ENCODE results near the gene B4GALNT3. TPM values are rescaled to one million over a fixed set of nuclear protein-coding genes. Genes with fewer than 3 reads are reported as not detected.

The B4GALNT3 gene
- total RNA-seq, 4 donors from 2014 or later: 0.20 to 1.9 (median 0.82) TPM

GRCh38 chr12:524167-524951 is 64.6 kb downstream of the B4GALNT3 start:
- in situ Hi-C loops (cut with MboI; ENCODE audit: low sequenced_read_pairs in 4 of 4): no loop called here
- Histone ChIP-seq H3K36me3 (no peaks in the 10 kb centered on the region), H3K4me1 (no peaks in the 10 kb centered on the region), H3K9me3 (no peaks in the 10 kb centered on the region), H3K27me3 (peaks cover 0 to 3% (median 0%) of the 10 kb centered on the region in 3 donors), H3K27ac (no peak overlapping the region), H3K4me3 (no peak overlapping the region)
- TF ChIP-seq CTCF (IDR thresholded peaks at IDR 0.05 in 4 of 5, conservative IDR thresholded peaks at IDR 0.05 in 1 of 5): no peak
- intact Hi-C loops (cut with DNase I; ENCODE audit: low total_unique reads): no loop called here
- DNase-seq (no peak), ATAC-seq (no peak)

- H3K4me3 ChIP-seq: no peak overlapping the region
- intact Hi-C loops (cut with DNase I; ENCODE audit: low total_unique reads): no loop called here
- H3K4me1 ChIP-seq: no peaks in the 10 kb centered on the region
- no peak overlapping the region for H3K27ac ChIP-seq
- no peak for TF ChIP-seq CTCF (IDR thresholded peaks at IDR 0.05 in 4 of 5, conservative IDR thresholded peaks at IDR 0.05 in 1 of 5)
- TF ChIP-seq POLR2A (IDR thresholded peaks at IDR 0.05): no peak
- in situ Hi-C loops (cut with MboI; ENCODE audit: low sequenced_read_pairs in 4 of 4): no loop called here
- ATAC-seq (no peak), DNase-seq (no peak)
- H3K36me3 ChIP-seq: no peaks in the 10 kb centered on the region
- no peaks in the 10 kb centered on the region for H3K9me3 ChIP-seq
- H3K27me3 ChIP-seq: peaks cover 0 to 2% (median 0%) of the 10 kb centered on the region in 3 donors
Observed at GRCh38 chr12:526089-526488, 66.3 kb downstream of the B4GALNT3 start.

- no peak for TF ChIP-seq POLR2A (IDR thresholded peaks at IDR 0.05)
- no peak for TF ChIP-seq CTCF (IDR thresholded peaks at IDR 0.05 in 4 of 5, conservative IDR thresholded peaks at IDR 0.05 in 1 of 5)
- H3K27me3 ChIP-seq: no peaks in the 10 kb centered on the region
- in situ Hi-C loops (cut with MboI; ENCODE audit: low sequenced_read_pairs in 4 of 4): no loop called here
Observed at GRCh38 chr12:527241-527640, 67.5 kb downstream of the B4GALNT3 start.

GRCh38 chr12:527729-528128 is 68.0 kb downstream of the B4GALNT3 start:
- ATAC-seq: no peak
- Histone ChIP-seq H3K27me3 (no peaks in the 10 kb centered on the region), H3K4me3 (no peak overlapping the region), H3K27ac (no peak overlapping the region), H3K36me3 (no peaks in the 10 kb centered on the region), H3K4me1 (no peaks in the 10 kb centered on the region), H3K9me3 (no peaks in the 10 kb centered on the region)
- no peak for DNase-seq
- TF ChIP-seq CTCF (IDR thresholded peaks at IDR 0.05 in 4 of 5, conservative IDR thresholded peaks at IDR 0.05 in 1 of 5) (no peak), POLR2A (IDR thresholded peaks at IDR 0.05) (no peak)
- in situ Hi-C loops (cut with MboI; ENCODE audit: low sequenced_read_pairs in 4 of 4) (no loop called here), intact Hi-C loops (cut with DNase I; ENCODE audit: low total_unique reads) (no loop called here)

More at GRCh38 chr12:527241-527640, 67.5 kb downstream of the B4GALNT3 start:
- H3K27ac ChIP-seq: no peak overlapping the region
- intact Hi-C loops (cut with DNase I; ENCODE audit: low total_unique reads): no loop called here
- H3K4me1 ChIP-seq: no peaks in the 10 kb centered on the region
- DNase-seq: no peak
- H3K36me3 ChIP-seq: no peaks in the 10 kb centered on the region
- no peak overlapping the region for H3K4me3 ChIP-seq
- no peak for ATAC-seq
- H3K9me3 ChIP-seq: no peaks in the 10 kb centered on the region

All from gastrocnemius medialis (tissue), 4 donors.